ENCODE measurements around the gene GRIP2.

The GRIP2 gene

DNA sequence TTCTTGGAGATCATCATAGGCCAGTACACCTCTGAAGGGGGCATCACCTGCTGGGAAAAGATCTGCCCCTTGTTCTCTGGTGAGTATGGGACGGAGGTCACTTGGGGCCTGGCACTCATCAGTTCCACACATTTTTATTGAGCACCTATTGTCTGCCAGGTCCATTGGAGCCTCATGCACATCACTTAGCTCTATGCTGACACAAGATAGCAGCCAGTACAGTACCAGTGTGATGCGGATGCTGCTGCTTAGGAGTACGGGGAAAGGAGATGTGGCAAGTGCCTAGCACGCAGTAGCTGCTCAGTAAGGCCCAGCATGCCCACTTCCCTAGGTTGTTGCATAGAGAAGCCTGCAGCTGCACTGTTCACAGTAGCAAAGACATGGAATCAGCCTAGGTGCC, 94.4 kb downstream of the GRIP2 start:
- TF ChIP-seq, protein P1, sequence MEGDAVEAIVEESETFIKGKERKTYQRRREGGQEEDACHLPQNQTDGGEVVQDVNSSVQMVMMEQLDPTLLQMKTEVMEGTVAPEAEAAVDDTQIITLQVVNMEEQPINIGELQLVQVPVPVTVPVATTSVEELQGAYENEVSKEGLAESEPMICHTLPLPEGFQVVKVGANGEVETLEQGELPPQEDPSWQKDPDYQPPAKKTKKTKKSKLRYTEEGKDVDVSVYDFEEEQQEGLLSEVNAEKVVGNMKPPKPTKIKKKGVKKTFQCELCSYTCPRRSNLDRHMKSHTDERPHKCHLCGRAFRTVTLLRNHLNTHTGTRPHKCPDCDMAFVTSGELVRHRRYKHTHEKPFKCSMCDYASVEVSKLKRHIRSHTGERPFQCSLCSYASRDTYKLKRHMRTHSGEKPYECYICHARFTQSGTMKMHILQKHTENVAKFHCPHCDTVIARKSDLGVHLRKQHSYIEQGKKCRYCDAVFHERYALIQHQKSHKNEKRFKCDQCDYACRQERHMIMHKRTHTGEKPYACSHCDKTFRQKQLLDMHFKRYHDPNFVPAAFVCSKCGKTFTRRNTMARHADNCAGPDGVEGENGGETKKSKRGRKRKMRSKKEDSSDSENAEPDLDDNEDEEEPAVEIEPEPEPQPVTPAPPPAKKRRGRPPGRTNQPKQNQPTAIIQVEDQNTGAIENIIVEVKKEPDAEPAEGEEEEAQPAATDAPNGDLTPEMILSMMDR (IDR thresholded peaks at IDR 0.05; ENCODE audit: extremely low read depth, missing control alignments): no peak
- no peak for DNase-seq (ENCODE audit: low spot score)

DNA sequence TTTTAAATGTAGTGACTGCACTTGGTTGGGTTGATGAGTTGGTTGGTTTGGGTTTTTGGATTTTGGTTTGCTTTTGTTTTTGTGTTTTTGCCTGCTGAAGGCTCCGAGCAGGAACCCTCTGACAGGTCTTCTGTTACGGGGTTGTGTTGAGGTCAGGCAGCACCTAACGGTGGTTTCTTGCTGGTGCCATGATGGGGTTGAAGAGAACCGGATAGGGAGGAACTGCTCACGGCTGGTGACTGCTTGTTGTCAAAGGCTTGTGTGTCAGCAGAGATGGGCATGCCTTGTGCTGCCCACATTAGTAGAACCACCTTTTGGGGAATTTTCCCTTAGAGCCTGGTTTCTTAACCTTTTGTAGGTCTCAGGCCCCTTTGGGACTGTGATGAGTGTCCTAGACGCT, 95.8 kb downstream of the GRIP2 start:
- DNase-seq (ENCODE audit: low spot score): no peak
- TF ChIP-seq, protein P1 (IDR thresholded peaks at IDR 0.05; ENCODE audit: extremely low read depth, missing control alignments): no peak

DNA sequence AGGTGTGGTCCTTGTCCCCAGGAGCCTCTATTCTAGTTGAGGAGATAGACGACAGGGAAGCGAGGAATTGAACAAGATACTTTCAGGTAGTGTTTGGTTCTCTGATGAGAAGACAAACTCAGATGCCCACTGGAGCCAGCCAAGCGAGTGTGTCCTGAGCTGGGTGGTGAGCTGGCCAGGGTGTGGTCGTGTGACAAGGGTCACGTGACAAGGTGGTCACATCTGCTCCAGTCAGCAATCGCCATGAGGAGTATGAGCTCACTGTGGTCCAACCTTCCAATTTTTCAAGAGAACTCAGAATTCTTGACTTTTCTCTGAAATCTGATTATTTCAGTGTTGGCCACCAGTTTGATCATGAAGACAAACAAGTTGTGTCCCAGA, 98.2 kb downstream of the GRIP2 start:
- DNase-seq (ENCODE audit: low spot score): no peak
- TF ChIP-seq, protein P1 (IDR thresholded peaks at IDR 0.05; ENCODE audit: extremely low read depth, missing control alignments): no peak

DNA sequence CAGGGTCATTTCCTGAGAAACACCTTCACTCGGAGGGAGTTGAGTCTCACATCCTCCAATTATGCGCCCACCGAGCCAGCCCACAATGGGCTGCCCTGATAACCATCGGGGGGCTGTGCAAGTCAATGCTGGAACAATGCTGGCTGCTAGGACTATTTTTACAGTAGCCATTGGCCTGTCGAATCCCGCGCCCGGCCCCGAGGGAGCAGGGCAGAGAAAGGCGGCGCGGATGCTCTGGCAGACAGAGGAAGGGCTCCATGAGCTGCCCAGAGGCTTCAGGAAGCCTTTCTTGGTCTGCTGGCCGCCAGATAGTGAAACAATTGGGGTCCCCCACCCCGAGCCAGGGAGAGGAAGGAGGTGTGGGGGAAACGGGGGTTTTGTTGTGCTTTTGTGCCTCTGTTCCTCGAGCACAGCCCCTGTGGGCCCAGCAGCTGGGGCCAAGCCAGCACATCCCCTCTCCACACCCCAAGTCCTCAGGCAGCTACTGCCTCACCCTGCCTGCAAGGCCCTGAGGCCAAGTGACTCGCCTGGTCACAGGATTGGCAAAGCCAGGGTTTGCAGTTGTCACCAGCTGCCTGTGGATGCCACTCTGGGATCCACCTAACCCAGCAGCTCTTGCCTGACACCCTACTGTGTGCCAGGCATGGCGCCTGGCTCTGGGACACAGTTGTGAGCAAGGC, 98.8 kb downstream of the GRIP2 start:
- DNase-seq (ENCODE audit: low spot score): no peak
- TF ChIP-seq, protein P1 (IDR thresholded peaks at IDR 0.05; ENCODE audit: extremely low read depth, missing control alignments): no peak

DNA sequence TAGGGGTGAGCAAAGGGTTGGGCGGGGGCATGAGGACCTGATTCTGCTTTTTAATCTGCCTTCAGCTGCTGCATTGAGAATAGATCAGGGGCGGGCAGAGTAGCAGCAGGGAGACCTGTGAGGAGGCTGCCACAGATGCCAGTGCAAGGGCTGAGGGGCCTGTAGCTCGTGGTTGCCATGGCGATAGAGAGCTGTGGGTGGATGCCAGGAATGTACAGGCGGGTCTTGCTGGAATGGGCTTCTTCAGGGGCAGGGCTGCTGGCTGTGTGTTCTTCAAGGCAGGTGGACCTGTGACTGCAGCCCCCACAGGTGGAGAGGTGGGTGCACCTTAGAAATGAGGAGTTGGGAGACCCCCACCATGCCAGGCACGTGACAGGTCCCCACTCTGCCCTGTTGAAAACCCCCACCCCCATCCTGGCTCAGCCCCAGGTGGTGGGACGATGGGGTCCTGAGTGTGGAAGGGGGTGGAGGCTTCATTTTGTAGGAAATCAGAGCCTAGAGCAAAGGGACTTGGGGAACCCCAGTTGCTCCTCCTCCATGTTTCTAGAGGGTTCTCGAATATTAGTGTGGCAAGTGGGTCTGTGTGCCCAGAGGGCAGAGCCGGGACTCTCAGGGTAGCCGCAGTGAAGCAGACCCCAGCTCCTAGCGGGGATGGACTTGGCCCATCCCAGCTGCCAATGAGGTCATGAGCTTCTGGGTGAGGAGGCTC, 99.5 kb downstream of the GRIP2 start:
- DNase-seq (ENCODE audit: low spot score): no peak
- TF ChIP-seq, protein P1 (IDR thresholded peaks at IDR 0.05; ENCODE audit: extremely low read depth, missing control alignments): no peak

DNA sequence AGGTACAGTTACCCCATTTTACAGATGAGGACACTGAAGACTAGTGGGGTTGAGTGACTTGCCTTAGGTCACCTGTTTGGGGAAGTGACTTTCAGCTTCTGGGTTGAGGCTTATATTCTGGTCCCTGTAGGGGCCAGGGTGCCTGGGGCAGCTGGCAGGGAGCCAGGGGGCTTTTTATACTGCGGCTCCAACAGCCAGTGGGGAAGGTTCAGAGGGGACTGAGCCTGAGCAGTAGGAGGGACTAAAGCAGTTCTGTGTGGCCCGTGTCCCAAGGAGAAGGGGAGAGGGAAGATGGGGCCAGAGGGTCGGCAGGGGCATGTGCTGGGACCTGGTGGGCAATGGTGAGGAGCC, 100.0 kb downstream of the GRIP2 start:
- TF ChIP-seq, protein P1 (IDR thresholded peaks at IDR 0.05; ENCODE audit: extremely low read depth, missing control alignments): no peak
- no peak for DNase-seq (ENCODE audit: low spot score)

DNA sequence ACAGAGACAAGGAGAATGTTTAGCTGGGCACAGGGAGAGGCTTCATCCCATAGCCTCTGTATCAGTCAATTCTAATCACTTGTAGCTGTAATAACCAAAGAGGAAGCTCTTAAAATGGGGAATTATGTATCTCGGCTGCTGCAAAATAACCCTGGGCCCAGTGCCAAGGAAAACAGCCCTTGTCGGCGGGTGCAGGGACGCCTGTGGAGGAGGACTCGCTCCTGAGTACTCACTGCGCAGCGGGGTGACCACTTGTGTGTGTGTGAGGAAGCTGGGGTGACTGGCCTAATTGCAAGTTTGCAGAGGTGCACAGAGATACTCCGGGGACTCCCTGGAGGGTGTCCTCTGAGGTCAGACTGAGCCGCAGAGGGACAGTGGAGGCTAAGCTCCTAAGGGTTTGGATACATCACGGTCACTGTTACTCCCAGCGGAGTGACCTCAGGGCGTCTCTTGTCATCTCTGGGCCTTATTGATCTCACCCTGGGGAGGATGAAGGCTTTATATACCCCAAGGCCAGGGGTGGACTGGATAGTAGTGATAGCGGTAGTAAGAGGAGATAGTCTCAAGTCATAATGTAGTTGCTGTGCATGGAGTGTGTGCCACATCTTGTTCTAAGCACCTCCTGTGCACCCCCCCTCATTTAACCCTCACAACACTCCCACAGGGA, 100.5 kb downstream of the GRIP2 start:
- TF ChIP-seq, protein P1 (IDR thresholded peaks at IDR 0.05; ENCODE audit: extremely low read depth, missing control alignments): no peak
- no peak for DNase-seq (ENCODE audit: low spot score)
